Neural cell (in vitro differentiated cells): ENCODE measurements around the gene MEMO1.

Source experiments
- EP300 ChIP-seq: fragments of 450-650 bp; conservative IDR thresholded peaks from 2 replicates; pipeline ENCODE4 v1.6.1; 2014; ENCODE audit warnings: antibody characterized with exemption, mild to moderate bottlenecking, moderate library complexity; ENCODE audit not compliant: poor library complexity, severe bottlenecking
- RAD21 ChIP-seq: fragments of 450-650 bp; conservative IDR thresholded peaks from 2 replicates; pipeline ENCODE4 v1.6.1; 2014; ENCODE audit warnings: antibody characterized with exemption, mild to moderate bottlenecking, moderate library complexity
- SMC3 ChIP-seq: fragments of 450-650 bp; conservative IDR thresholded peaks from 2 replicates; pipeline ENCODE4 v1.6.1; 2014; ENCODE audit warnings: antibody characterized with exemption, mild to moderate bottlenecking, moderate library complexity; ENCODE audit not compliant: poor library complexity
- TF ChIP-seq, protein P1 (sequence below): fragments of 450-650 bp; IDR thresholded peaks from 2 replicates; pipeline ENCODE4 v1.5.1; 2014; ENCODE audit warnings: antibody characterized with exemption, mild to moderate bottlenecking, moderate library complexity; ENCODE audit not compliant: poor library complexity, severe bottlenecking

DNA sequence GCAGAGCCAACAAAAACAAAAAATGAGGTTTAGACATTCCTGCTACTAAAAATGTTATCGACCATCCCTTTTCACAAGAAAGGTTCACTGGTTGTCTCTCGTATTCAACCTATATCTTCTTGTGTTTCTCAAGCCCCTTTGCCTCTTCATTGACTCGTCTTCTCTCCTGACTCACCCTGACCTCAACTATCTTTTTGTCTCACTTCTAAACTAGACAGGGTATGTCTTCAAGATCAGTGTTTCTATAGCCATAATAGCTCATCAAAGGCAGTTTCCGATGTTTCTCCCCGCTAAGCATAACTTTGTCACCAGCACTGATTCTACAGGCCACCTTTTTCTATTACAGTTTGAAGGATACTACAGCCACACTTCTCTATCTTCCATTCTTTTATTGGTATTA lies 178.4 kb downstream of the MEMO1 start:
- TF ChIP-seq, protein P1, sequence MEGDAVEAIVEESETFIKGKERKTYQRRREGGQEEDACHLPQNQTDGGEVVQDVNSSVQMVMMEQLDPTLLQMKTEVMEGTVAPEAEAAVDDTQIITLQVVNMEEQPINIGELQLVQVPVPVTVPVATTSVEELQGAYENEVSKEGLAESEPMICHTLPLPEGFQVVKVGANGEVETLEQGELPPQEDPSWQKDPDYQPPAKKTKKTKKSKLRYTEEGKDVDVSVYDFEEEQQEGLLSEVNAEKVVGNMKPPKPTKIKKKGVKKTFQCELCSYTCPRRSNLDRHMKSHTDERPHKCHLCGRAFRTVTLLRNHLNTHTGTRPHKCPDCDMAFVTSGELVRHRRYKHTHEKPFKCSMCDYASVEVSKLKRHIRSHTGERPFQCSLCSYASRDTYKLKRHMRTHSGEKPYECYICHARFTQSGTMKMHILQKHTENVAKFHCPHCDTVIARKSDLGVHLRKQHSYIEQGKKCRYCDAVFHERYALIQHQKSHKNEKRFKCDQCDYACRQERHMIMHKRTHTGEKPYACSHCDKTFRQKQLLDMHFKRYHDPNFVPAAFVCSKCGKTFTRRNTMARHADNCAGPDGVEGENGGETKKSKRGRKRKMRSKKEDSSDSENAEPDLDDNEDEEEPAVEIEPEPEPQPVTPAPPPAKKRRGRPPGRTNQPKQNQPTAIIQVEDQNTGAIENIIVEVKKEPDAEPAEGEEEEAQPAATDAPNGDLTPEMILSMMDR: no peak
- no peak for TF ChIP-seq SMC3
- no peak for TF ChIP-seq RAD21
- no peak for TF ChIP-seq EP300
